ENCODE measurements around the gene KLHL18. TPM values are rescaled to one million over a fixed set of nuclear protein-coding genes. Genes with fewer than 3 reads are reported as not detected.

Gene KLHL18
- total RNA-seq, 2 experiments from 2014 or later = 28.8 to 32.6 TPM

DNA sequence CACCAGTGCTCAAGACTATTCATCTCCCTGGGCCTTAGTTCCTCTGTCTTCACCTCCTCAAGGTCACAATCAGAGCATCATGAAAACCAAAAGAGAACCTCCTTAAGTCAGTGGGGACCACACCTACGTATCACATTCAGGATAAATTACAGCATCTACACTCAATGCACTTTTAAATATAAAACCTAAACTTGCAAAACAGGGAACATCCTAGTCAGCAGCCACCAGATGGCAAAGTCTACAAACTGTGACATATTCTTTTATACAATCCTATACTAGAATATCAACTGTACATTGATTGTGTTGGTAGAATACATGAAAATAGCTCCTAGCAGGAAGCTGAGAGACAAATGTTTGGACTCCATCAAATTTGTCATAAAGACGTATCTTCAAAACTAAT lies 8.1 kb upstream of the KLHL18 start:
- no peak overlapping the region for H3K27ac Mint-ChIP-seq
- H3K4me3 Mint-ChIP-seq = no peak overlapping the region
- H3K27me3 Mint-ChIP-seq = no peaks in the 10 kb centered on the region
- H3K4me1 Mint-ChIP-seq (ENCODE audit: low read depth) = no peaks in the 10 kb centered on the region
- H3K9me3 Mint-ChIP-seq = no peaks in the 10 kb centered on the region
- H3K36me3 Mint-ChIP-seq (ENCODE audit: low read depth) = peaks cover 2% of the 10 kb centered on the region
- POLR2A ChIA-PET = interaction anchor here (1.3 kb wide), 1 partner anchor 12 kb away, joined by 3 read pairs; no protein-coding TSS in a partner anchor
- intact Hi-C loops (cut with micrococcal nuclease) = no loop called here
- CTCF ChIA-PET = no interaction called here
- DNase-seq = no peak
- ATAC-seq = no peak
- TF ChIP-seq CTCF (IDR thresholded peaks at IDR 0.05) = no peak

- no peak overlapping the region for H3K27ac Mint-ChIP-seq
- no peaks in the 10 kb centered on the region for H3K27me3 Mint-ChIP-seq
- intact Hi-C loops (cut with micrococcal nuclease) = no loop called here
- no peak for DNase-seq
- H3K4me1 Mint-ChIP-seq (ENCODE audit: low read depth) = peaks cover 6% of the 10 kb centered on the region
- H3K4me3 Mint-ChIP-seq = no peak overlapping the region
- peaks cover 2% of the 10 kb centered on the region for H3K36me3 Mint-ChIP-seq (ENCODE audit: low read depth)
- no peak for ATAC-seq
- ChIA-PET POLR2A (no interaction called here), CTCF (interaction anchor here (0.5 kb wide), 1 partner anchor 131 kb away, joined by 3 read pairs; no protein-coding TSS in a partner anchor)
- no peak for TF ChIP-seq CTCF (IDR thresholded peaks at IDR 0.05)
- no peaks in the 10 kb centered on the region for H3K9me3 Mint-ChIP-seq
These were observed 6.2 kb upstream of the KLHL18 start for GRCh38 chr3:47276558-47276957.

GRCh38 chr3:47280519-47280918 lies 2.2 kb upstream of the KLHL18 start:
- Mint-ChIP-seq H3K27ac (no peak overlapping the region), H3K4me3 (no peak overlapping the region)
- CTCF ChIA-PET = interaction anchor here (2.4 kb wide), 1 partner anchor 116 kb away, joined by 10 read pairs; no protein-coding TSS in a partner anchor

DNA sequence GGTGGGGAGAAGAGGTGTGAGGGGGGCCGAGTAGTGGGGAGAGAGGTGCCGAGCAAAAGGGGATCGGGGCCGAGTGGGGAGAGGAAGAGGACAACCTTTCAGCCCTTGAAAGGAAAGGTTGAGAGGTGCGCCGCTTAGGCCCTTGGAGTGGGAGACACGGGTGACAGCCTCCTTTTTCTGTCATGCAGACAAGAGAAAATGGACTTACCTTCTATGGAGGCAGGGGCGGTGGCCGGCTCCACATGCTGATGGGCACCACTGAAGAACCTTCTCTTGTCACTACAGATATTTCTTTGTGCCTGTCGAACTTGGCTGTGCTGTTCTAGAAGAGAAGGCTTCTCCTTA lies 421 bp downstream of the KLHL18 start:
- ATAC-seq (peak; percentile 8), DNase-seq (peak; percentile 38)
- peaks cover 33% of the 10 kb centered on the region for H3K4me1 Mint-ChIP-seq (ENCODE audit: low read depth)
- CTCF ChIA-PET = interaction anchor here (0.6 kb wide), 1 partner anchor 119 kb away, joined by 3 read pairs; the partner anchor contains the start of gene SETD2
- H3K27ac Mint-ChIP-seq = peak overlapping the region; percentile 100
- no peak for TF ChIP-seq CTCF (IDR thresholded peaks at IDR 0.05)
- H3K4me3 Mint-ChIP-seq = peak overlapping the region; percentile 98
- intact Hi-C loops (cut with micrococcal nuclease) = no loop called here
- POLR2A ChIA-PET = interaction anchor here (0.6 to 2.3 kb wide), 9 partner anchors 8 to 361 kb away, joined by 3 to 10 read pairs (median 4); no protein-coding TSS in a partner anchor
- peaks cover 17% of the 10 kb centered on the region for H3K36me3 Mint-ChIP-seq (ENCODE audit: low read depth)
- no peaks in the 10 kb centered on the region for H3K27me3 Mint-ChIP-seq
- H3K9me3 Mint-ChIP-seq = no peaks in the 10 kb centered on the region

More at GRCh38 chr3:47280519-47280918, 2.2 kb upstream of the KLHL18 start:
- Mint-ChIP-seq H3K9me3 (no peaks in the 10 kb centered on the region), H3K4me1 (ENCODE audit: low read depth) (peaks cover 22% of the 10 kb centered on the region), H3K36me3 (ENCODE audit: low read depth) (peaks cover 12% of the 10 kb centered on the region), H3K27me3 (no peaks in the 10 kb centered on the region)
- no peak for ATAC-seq
- TF ChIP-seq CTCF (IDR thresholded peaks at IDR 0.05) = no peak
- intact Hi-C loops (cut with micrococcal nuclease) = no loop called here
- DNase-seq = no peak
- POLR2A ChIA-PET = interaction anchor here (0.7 to 1.4 kb wide), 2 partner anchors 10 to 13 kb away, joined by 3 read pairs; no protein-coding TSS in a partner anchor

DNA sequence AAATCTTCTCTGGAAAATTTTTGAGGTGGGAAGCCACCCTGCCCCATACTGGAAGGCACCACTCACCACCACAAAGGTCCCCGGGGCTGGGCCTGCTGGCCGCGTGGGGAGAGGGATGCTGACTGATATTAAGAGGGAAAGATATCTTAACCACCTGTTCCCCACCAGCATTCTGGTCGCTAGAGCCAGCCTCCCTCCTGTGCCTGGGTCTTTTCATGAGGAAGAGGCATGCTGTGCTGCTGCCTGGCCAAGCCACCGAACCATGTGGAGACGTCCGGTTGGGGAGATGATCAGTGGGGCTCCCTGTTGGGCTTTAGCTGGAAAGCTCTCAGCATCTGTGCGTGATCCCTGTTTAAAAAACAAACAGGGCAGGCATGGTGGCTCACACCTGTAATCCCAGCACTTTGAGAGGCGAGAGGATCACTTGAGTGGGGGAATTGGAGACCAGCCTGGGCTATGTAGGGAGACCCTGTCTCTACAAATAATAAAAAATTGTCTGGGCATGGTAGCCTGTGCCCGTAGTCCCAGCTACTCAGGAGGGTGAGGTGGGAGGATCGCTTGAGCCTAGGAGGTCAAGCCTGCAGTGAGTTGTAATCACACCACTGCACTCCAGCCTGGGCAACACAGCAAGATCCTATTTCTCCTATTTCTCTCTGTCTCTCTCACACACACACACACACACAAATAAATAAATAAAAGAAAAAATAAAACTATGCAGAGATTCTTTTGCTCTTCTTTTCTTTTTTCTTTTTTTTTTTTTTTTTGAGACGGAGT lies 1.0 kb downstream of the KLHL18 start:
- Mint-ChIP-seq H3K36me3 (ENCODE audit: low read depth) (peaks cover 20% of the 10 kb centered on the region), H3K9me3 (no peaks in the 10 kb centered on the region), H3K27me3 (no peaks in the 10 kb centered on the region), H3K4me3 (peak overlapping the region; percentile 98), H3K4me1 (ENCODE audit: low read depth) (peaks cover 33% of the 10 kb centered on the region), H3K27ac (peak overlapping the region; percentile 100)
- CTCF ChIA-PET = interaction anchor here (0.6 kb wide), 1 partner anchor 119 kb away, joined by 3 read pairs; the partner anchor contains the start of gene SETD2
- intact Hi-C loops (cut with micrococcal nuclease) = no loop called here
- no peak for ATAC-seq
- TF ChIP-seq CTCF (IDR thresholded peaks at IDR 0.05) = no peak
- POLR2A ChIA-PET = interaction anchor here (0.8 to 2.3 kb wide), 8 partner anchors 8 to 361 kb away, joined by 3 to 10 read pairs (median 4); no protein-coding TSS in a partner anchor
- peak; percentile 62 for DNase-seq
